GM12878 (cell line): ENCODE data around the gene ZNF544.

Source experiments
- FOXM1 ChIP-seq: IDR thresholded peaks from 2 replicates; pipeline ENCODE4 v1.6.1; 2012; ENCODE audit warnings: low read depth, mild to moderate bottlenecking, inconsistent platforms, low read length, moderate library complexity
- ZNF274 ChIP-seq: IDR thresholded peaks from one replicate; pipeline ENCODE4 v1.8.0; 2011; ENCODE audit not compliant: insufficient read length, insufficient read depth

DNA sequence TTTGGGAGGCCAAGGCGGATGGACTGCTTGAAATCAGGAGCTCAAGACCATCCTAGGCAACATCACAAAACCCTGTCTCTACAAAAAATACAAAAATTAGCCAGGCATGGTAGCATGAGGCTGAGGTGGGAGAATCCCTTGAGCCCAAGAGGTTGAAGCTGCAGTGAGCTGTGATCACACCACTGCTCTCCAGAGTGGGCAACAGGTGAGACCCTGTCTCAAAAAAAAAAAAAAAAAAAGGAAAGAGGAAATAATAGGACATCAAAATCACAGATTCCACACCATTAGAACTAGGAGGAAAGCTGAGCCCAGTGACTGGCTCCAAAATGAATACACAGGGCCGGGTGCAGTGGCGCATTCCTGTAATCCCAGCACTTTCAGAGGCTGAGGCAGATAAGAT is 46.9 kb downstream of the ZNF544 start:
- TF ChIP-seq FOXM1 (no peak), ZNF274 (no peak)
